H1 (cell line): ENCODE measurements around the gene OGFOD2. TPM values are rescaled to one million over a fixed set of nuclear protein-coding genes. Genes with fewer than 3 reads are reported as not detected.

Experiments used
- HDAC6 ChIP-seq: IDR thresholded peaks from one replicate; pipeline ENCODE4 v1.7.1; 2012; ENCODE audit warnings: low read depth, mild to moderate bottlenecking, inconsistent platforms, low read length, moderate library complexity
- RNF2 ChIP-seq: fragments of 200-900, 300-1000 bp; sonication (generic); IDR thresholded peaks from 2 replicates; pipeline ENCODE4 v1.7.1; 2016; ENCODE audit warnings: borderline replicate concordance, low read depth, mild to moderate bottlenecking, antibody characterized with exemption, low read length; ENCODE audit not compliant: poor library complexity, severe bottlenecking; ENCODE audit errors: missing control alignments
- SIX5 ChIP-seq: IDR thresholded peaks from 2 replicates; pipeline ENCODE4 v1.6.1; 2011; ENCODE audit warnings: mild to moderate bottlenecking, low read depth, low read length
- SRF ChIP-seq: IDR thresholded peaks from 2 replicates; pipeline ENCODE4 v1.6.1; 2011; ENCODE audit warnings: mild to moderate bottlenecking, low read depth, low read length, moderate library complexity
- TEAD4 ChIP-seq: IDR thresholded peaks from 2 replicates; pipeline ENCODE4 v1.6.1; 2012; ENCODE audit warnings: low read depth, low read length, inconsistent platforms, mixed read lengths
- polyA plus RNA-seq, 7 experiments: library from polyadenylated mRNA; depleted of rRNA in 3 of 7; stranded (reverse) in 5 of 7; unstranded in 2 of 7; fragments of >200 nt in 5 of 7; fragments of 200-250 nt in 2 of 7; gene quantifications; 1 replicate in 5 of 7; 2 replicates in 1 of 7; 4 replicates in 1 of 7; pipeline versions ENCODE4 v1.2.1 to v1.2.3, GENCODE V29; 2011 to 2013; ENCODE audit warnings: missing spikeins in 2 of 7, mixed read lengths in 2 of 7
- total RNA-seq: library from RNA; stranded (reverse); fragmentation: NEBNext Ultra II Directional; extraction: Animal tissue kit (Norgen Biotek cat#: 25700); gene quantifications from 2 replicates; pipeline ENCODE4 v1.2.1, GENCODE V29; 2021
- TF ChIP-seq, protein P1 (sequence below): IDR thresholded peaks from 2 replicates; pipeline ENCODE4 v1.6.1; 2012; ENCODE audit warnings: inconsistent platforms

OGFOD2 gene
- total and polyA plus RNA-seq, 2 of the 8 experiments (the other 6 are each of a cell fraction or from before 2014, with no cell fraction given) = 17.3 to 20.3 TPM

DNA sequence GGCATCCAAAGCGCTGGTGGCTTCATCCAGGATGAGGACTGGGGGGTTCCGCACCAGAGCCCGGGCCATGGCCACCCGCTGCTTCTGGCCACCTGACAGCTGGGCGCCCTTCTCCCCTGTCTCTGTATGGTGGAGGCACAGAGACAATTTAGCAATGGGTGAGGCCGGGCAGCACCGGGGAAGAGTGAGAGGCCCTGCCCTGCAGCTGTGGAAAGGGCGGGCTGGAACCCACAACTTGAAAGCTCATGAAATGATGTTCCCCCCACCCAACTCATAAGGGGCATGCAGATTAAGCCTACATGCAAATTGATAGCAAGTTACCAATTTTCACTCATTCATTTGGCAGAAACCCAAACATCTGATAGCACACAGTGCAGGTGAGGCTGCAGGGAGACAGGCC is 42.8 kb upstream of the OGFOD2 start (continued):
- no peak for TF ChIP-seq SRF
- TF ChIP-seq RNF2 = no peak
- no peak for TF ChIP-seq HDAC6
- no peak for TF ChIP-seq SIX5
- TF ChIP-seq, protein P1, sequence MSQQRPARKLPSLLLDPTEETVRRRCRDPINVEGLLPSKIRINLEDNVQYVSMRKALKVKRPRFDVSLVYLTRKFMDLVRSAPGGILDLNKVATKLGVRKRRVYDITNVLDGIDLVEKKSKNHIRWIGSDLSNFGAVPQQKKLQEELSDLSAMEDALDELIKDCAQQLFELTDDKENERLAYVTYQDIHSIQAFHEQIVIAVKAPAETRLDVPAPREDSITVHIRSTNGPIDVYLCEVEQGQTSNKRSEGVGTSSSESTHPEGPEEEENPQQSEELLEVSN = no peak
- no peak for TF ChIP-seq TEAD4
